SU-DHL-6 (cell line): Measurements from ENCODE around the gene KCNH8.

Experiments used
- EZH2phosphoT487 ChIP-seq: fragments of 200-600 bp; sonication (generic), shearing (Covaris generic); conservative IDR thresholded peaks from 2 replicates; pipeline ENCODE4 v1.6.1; 2018; ENCODE audit warnings: mild to moderate bottlenecking, antibody characterized with exemption, low read length, moderate library complexity, mixed read lengths
- TF ChIP-seq, protein P1 (sequence below): fragments of 200-600 bp; sonication (generic); IDR thresholded peaks from one replicate; pipeline ENCODE4 v1.5.1; 2017; ENCODE audit warnings: antibody characterized with exemption, mild to moderate bottlenecking, low read length, moderate library complexity; ENCODE audit not compliant: insufficient read depth, poor library complexity, severe bottlenecking

DNA sequence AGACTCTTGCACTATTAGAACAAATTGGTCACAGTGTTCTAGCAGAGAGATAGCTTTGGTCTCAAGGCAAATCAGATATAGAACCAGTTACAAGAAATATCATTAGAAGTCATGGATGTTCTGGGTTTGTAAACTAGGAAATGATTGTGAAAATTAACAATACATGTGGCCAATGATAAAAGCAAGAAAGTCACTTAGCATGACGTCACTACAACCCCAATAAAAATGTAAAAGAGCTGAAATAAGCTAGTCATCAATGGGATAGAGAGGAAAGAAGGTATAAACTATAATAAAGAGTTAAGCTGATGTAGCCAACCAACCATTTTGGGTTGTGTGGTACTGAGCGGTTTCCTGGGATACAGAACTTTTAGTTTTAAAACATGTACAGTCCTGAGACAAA lies 32.1 kb upstream of the KCNH8 start:
- TF ChIP-seq, protein P1, sequence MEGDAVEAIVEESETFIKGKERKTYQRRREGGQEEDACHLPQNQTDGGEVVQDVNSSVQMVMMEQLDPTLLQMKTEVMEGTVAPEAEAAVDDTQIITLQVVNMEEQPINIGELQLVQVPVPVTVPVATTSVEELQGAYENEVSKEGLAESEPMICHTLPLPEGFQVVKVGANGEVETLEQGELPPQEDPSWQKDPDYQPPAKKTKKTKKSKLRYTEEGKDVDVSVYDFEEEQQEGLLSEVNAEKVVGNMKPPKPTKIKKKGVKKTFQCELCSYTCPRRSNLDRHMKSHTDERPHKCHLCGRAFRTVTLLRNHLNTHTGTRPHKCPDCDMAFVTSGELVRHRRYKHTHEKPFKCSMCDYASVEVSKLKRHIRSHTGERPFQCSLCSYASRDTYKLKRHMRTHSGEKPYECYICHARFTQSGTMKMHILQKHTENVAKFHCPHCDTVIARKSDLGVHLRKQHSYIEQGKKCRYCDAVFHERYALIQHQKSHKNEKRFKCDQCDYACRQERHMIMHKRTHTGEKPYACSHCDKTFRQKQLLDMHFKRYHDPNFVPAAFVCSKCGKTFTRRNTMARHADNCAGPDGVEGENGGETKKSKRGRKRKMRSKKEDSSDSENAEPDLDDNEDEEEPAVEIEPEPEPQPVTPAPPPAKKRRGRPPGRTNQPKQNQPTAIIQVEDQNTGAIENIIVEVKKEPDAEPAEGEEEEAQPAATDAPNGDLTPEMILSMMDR, result no peak
- TF ChIP-seq EZH2phosphoT487, result no peak
